Memory B cell (primary cell): ENCODE results near the gene PRRT4.
A peak's percentile ranks its signal among the peaks of the same experiment; 100 is the strongest.

ENCODE experiments used
- ATAC-seq: fragments of 150-1000 bp; cut with Tn5 transposase; 2 replicates; pipeline ENCODE4 v1.10.0; 2021; ENCODE audit warnings: low read depth, mild to moderate bottlenecking, moderate library complexity
- DNase-seq, 2 donors: peaks; one replicate each; pipeline ENCODE4 v3.0.0; 2022; ENCODE audit warnings: low spot score in 2 of 2
- H3K27ac Mint-ChIP-seq: one replicate; pipeline ENCODE4 v1.8.0; 2022; ENCODE audit warnings: mild to moderate bottlenecking, moderate library complexity, mixed read lengths
- H3K27me3 Mint-ChIP-seq: one replicate; pipeline ENCODE4 v1.8.0; 2022; ENCODE audit warnings: mixed read lengths
- H3K36me3 Mint-ChIP-seq: one replicate; pipeline ENCODE4 v1.8.0; 2022; ENCODE audit warnings: mild to moderate bottlenecking, mixed read lengths
- H3K4me1 Mint-ChIP-seq: one replicate; pipeline ENCODE4 v1.8.0; 2022; ENCODE audit warnings: mixed read lengths
- H3K4me3 Mint-ChIP-seq: one replicate; pipeline ENCODE4 v1.8.0; 2022; ENCODE audit warnings: mild to moderate bottlenecking, moderate library complexity, mixed read lengths
- H3K9me3 Mint-ChIP-seq: one replicate; pipeline ENCODE4 v1.8.0; 2022; ENCODE audit warnings: mixed read lengths

The PRRT4 gene

DNA sequence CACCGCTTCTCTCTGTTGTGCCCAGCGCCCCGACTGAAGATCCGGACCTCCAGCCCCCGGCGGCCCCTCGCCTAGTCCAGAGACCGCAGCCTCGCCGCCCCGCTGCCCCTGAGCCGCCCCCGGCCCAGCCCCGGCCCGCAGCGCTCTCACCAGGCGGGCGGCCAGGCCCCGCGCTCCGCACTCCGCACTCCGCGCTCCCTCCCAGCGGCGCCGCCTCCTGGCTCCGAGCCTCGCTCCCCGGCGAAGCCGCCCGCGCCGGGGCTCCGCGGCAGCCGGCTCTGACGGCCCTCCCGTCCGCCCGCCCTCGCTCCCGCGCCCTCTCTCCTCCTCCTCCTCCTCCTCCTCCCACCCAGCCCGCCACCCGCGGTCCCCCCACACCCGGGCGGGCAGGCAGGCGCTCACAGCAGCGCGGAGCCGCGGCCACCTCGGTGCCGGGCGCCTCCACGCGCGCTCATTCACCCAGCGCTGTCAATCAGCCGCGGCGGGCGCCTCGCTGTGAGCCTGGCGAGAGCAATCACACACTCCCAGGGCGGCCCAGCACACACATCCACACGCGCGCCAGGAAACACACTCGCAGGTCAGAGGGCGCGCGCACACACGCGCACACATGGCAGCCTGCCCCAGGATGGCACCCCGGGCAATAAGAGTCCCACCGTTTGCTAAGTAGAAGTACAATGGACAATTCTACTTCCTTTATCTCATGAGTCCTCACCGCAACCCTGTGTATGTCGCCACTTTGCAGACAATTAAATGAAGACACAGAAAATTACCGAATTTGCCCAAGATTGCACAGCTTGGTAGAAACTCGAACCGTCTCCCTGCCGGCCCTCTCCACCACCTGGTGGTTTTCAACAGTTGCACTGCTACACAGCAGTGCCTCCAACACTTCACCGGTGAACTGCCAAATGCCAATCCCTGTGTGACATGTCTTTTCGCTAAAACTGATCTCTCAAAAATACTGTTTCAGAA lies at the start of gene PRRT4:
Gene PRRT4 (minus strand): TSS at position 280 of the 969 bp plus-strand sequence.
- H3K27ac Mint-ChIP-seq = peak within 1 kb of the TSS; percentile 23
- no peaks in the 10 kb centered on the region for H3K36me3 Mint-ChIP-seq
- peaks cover 14% of the 10 kb centered on the region for H3K4me1 Mint-ChIP-seq
- ATAC-seq (peak; percentile 72), DNase-seq (peak in 1 of 2 donors; percentile 47)
- H3K4me3 Mint-ChIP-seq = peak within 1 kb of the TSS; percentile 94
- H3K27me3 Mint-ChIP-seq = peaks cover 41% of the 10 kb centered on the region
- no peaks in the 10 kb centered on the region for H3K9me3 Mint-ChIP-seq

- ATAC-seq (no peak), DNase-seq (no peak)
- Mint-ChIP-seq H3K27me3 (no peaks in the 10 kb centered on the region), H3K36me3 (no peaks in the 10 kb centered on the region), H3K4me1 (peaks cover 24% of the 10 kb centered on the region), H3K27ac (peak overlapping the region; percentile 84), H3K9me3 (no peaks in the 10 kb centered on the region), H3K4me3 (peak overlapping the region; percentile 93)
Observed at GRCh38 chr7:128410451-128410753, 48.9 kb upstream of the PRRT4 start.

DNA sequence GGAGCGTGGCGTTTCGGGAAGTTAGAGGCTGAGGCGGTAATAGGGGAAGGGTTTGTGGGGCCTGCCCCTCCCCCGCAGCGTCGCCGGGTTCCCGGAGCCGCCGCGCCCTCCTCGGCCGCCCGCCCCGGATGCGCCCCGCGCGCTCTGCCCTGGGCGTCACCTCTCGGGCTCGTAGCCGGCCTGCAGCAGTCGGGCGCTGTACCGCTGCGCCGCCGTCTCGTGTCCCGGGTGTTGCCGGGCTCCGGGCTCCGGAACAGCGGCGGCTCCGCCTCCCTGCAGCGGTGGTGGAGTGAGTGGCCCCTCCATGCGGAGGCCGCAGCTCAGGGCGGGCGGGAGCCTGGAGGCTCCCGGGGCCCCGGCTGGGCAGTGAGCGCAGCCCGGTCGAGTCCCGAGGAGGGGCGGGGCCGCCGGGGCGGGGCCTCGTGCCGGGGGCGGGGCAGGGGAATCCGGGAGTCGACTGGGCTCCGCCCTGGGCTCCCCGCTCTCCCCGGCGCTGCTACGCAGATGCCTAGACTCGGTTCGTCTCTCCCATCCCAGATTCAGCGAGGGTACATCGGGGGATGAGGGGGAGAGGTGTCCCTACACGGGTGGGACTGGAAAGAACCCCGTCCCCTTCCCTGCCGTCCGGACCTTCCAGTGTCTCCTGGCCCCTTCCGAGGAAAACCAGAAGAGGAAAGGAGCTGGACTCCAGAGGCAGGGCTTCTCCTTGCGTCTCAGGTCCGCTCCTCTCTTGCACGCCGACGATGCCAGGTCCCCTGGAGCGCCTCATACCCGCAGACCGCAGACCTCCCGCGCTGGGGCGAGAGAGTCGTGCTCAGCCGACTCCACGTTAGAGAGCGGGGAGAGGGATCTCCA lies 48.3 kb upstream of the PRRT4 start, which contains the start of gene IMPDH1:
Gene IMPDH1 (minus strand): TSS at position 387 of the 855 bp plus-strand sequence. CDS start 81 bp downstream, at position 306.
- DNase-seq = peak; percentile 84 to 90
- no peaks in the 10 kb centered on the region for H3K9me3 Mint-ChIP-seq
- H3K4me3 Mint-ChIP-seq = peak within 1 kb of the TSS; percentile 93
- peak; percentile 78 for ATAC-seq
- peak within 1 kb of the TSS; percentile 84 for H3K27ac Mint-ChIP-seq
- H3K27me3 Mint-ChIP-seq = no peaks in the 10 kb centered on the region
- H3K4me1 Mint-ChIP-seq = peaks cover 27% of the 10 kb centered on the region
- H3K36me3 Mint-ChIP-seq = no peaks in the 10 kb centered on the region

- H3K27ac Mint-ChIP-seq = peak overlapping the region; percentile 84
- no peak for ATAC-seq
- H3K9me3 Mint-ChIP-seq = no peaks in the 10 kb centered on the region
- H3K4me1 Mint-ChIP-seq = peaks cover 33% of the 10 kb centered on the region
- H3K4me3 Mint-ChIP-seq = peak overlapping the region; percentile 84
- no peaks in the 10 kb centered on the region for H3K27me3 Mint-ChIP-seq
- no peak for DNase-seq
- no peaks in the 10 kb centered on the region for H3K36me3 Mint-ChIP-seq
Observed at GRCh38 chr7:128408709-128409595, 47.5 kb upstream of the PRRT4 start.

GRCh38 chr7:128407751-128408708 lies 46.5 kb upstream of the PRRT4 start:
- DNase-seq (no peak), ATAC-seq (no peak)
- Mint-ChIP-seq H3K27ac (no peak overlapping the region), H3K4me3 (peak overlapping the region; percentile 84), H3K9me3 (no peaks in the 10 kb centered on the region), H3K27me3 (no peaks in the 10 kb centered on the region), H3K36me3 (no peaks in the 10 kb centered on the region), H3K4me1 (peaks cover 33% of the 10 kb centered on the region)

DNA sequence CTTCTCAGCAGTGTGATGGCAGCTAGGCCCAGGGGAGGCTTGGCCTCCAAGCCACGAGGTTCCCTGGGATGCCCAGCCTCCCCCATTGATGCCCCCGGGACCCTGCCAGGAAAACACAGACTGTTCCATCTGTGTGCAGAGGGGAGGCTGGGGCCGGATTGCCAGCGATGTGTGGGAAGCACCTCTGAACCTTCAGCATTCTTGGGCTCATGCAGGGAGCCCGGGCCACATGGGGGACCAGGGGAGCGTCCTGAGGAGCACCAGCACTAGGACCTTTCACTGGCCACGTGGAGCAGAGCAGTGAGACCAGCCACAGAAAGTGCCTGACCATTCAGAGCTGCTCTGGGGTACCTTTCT lies 45.7 kb upstream of the PRRT4 start:
- Mint-ChIP-seq H3K4me1 (peaks cover 33% of the 10 kb centered on the region), H3K27ac (peak overlapping the region; percentile 82), H3K36me3 (no peaks in the 10 kb centered on the region), H3K4me3 (no peak overlapping the region), H3K27me3 (no peaks in the 10 kb centered on the region), H3K9me3 (no peaks in the 10 kb centered on the region)
- ATAC-seq (no peak), DNase-seq (no peak)

DNA sequence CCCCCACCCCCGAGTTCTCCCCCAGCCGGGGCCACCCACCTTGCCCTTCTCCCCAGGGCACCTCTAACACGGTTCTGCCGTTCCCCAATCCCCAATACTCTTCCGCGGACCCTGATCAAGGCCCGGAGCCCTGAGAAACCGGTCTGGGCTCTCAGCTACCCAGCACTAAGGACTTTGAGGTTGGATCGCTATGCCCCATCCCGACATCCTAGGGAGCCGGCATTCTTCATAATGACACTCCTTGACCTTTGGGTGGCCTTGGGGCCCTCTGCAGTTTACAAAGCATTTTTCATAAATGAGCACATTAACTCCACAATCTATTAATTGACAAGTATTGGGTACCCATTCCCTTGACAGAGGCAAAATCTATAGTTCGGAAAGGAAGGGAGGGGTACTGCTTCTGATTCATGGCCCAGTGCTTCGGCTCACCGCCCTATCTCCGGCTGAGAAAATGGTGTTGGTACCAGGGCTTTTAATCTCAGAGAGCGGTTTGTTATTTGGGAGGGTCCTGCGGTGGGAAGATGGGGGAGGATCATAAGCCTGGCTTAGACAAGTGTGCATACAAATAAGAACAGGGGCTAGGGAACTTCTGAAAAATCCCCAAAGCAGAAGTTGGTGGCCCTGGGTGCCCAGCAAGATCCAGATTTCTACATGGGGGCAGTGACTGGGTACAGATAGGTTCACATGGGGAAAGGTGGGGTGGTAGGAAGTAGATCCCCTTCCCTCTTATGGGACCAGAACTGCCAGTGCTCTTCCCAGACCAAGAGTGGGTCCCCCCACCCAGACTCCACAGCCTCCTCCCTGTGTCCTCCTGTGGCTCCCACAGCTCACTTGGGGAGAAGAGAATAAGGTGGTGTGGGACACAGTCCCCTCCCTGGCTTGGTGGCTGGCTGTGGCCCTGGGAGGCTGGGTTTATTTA lies 45.1 kb upstream of the PRRT4 start:
- Mint-ChIP-seq H3K27me3 (no peaks in the 10 kb centered on the region), H3K4me3 (peak overlapping the region; percentile 89), H3K27ac (peak overlapping the region; percentile 82), H3K36me3 (no peaks in the 10 kb centered on the region), H3K4me1 (peaks cover 33% of the 10 kb centered on the region), H3K9me3 (no peaks in the 10 kb centered on the region)
- ATAC-seq (no peak), DNase-seq (no peak)

GRCh38 chr7:128405471-128406313 lies 44.2 kb upstream of the PRRT4 start:
- peak; percentile 45 to 53 for DNase-seq
- Mint-ChIP-seq H3K9me3 (no peaks in the 10 kb centered on the region), H3K27me3 (no peaks in the 10 kb centered on the region), H3K4me1 (peaks cover 33% of the 10 kb centered on the region), H3K36me3 (no peaks in the 10 kb centered on the region), H3K4me3 (peak overlapping the region; percentile 89), H3K27ac (peak overlapping the region; percentile 82)
- ATAC-seq = peak; percentile 29

DNA sequence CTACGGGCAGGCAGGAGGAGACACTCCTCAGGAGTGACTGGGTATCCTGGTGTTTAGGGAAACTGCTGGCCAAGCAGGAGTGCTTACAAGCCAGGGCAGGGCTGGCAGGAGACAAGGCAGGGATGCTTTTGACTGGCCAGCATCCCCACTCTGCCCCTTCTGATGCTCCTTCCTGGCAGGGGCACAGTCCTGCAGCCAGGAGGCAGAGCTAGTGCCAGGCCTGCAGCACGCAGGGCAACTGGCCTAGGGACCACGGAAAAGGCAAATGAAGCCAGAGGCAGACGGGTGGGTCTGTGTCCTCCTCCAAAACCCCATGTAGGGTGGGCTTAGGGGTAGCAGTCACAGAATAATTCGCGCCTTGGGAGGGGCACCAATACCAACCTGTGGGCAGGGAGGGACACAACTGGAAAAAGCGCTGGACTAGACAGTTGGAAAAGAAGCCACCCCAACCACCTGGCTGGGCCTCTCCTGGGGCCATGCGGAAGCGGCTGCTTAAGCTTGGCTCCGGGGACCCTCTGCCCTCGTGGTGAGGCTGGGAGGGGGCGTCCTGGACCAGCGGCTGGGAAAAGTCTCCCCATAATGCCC lies 43.5 kb upstream of the PRRT4 start:
- no peak for ATAC-seq
- Mint-ChIP-seq H3K27me3 (no peaks in the 10 kb centered on the region), H3K4me3 (peak overlapping the region; percentile 86), H3K4me1 (peaks cover 28% of the 10 kb centered on the region), H3K9me3 (no peaks in the 10 kb centered on the region), H3K27ac (peak overlapping the region; percentile 53), H3K36me3 (peaks cover 7% of the 10 kb centered on the region)
- no peak for DNase-seq

- Mint-ChIP-seq H3K4me3 (peak overlapping the region; percentile 58), H3K9me3 (no peaks in the 10 kb centered on the region), H3K27ac (no peak overlapping the region), H3K4me1 (peaks cover 28% of the 10 kb centered on the region), H3K27me3 (no peaks in the 10 kb centered on the region), H3K36me3 (peaks cover 7% of the 10 kb centered on the region)
- no peak for DNase-seq
- no peak for ATAC-seq
Observed at GRCh38 chr7:128404143-128404681, 42.7 kb upstream of the PRRT4 start.

- Mint-ChIP-seq H3K4me3 (no peak overlapping the region), H3K4me1 (peaks cover 23% of the 10 kb centered on the region), H3K36me3 (peaks cover 7% of the 10 kb centered on the region), H3K27me3 (no peaks in the 10 kb centered on the region), H3K27ac (no peak overlapping the region), H3K9me3 (no peaks in the 10 kb centered on the region)
- ATAC-seq (no peak), DNase-seq (no peak)
Observed at GRCh38 chr7:128403676-128404075, 42.2 kb upstream of the PRRT4 start.
